Measurements from ENCODE around the gene AGRN.

DNA sequence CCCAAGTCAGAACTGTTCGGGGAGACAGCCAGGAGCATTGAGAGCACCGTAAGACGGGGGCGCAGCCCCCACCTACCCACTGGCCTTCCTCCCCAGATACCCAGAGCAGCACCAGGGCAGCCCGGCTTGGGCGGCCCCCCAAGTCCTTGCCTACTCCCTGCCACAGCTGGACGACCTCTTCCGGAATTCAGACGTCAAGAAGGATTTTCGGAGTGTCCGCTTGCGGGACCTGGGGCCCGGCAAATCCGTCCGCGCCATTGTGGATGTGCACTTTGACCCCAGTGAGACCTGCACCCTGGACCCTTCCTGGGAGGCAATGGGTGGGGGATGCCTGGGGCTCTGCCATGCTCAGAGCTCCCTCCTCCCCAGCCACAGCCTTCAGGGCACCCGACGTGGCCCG is 27.5 kb downstream of the AGRN start:
- TF ChIP-seq, protein P1, sequence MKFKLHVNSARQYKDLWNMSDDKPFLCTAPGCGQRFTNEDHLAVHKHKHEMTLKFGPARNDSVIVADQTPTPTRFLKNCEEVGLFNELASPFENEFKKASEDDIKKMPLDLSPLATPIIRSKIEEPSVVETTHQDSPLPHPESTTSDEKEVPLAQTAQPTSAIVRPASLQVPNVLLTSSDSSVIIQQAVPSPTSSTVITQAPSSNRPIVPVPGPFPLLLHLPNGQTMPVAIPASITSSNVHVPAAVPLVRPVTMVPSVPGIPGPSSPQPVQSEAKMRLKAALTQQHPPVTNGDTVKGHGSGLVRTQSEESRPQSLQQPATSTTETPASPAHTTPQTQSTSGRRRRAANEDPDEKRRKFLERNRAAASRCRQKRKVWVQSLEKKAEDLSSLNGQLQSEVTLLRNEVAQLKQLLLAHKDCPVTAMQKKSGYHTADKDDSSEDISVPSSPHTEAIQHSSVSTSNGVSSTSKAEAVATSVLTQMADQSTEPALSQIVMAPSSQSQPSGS (CRISPR knock-in tag; IDR thresholded peaks at IDR 0.05; ENCODE audit: borderline replicate concordance, low read depth) = no peak
- TF ChIP-seq ZBTB21 (CRISPR knock-in tag; IDR thresholded peaks at IDR 0.05; ENCODE audit: borderline replicate concordance) (no peak), SP1 (CRISPR knock-in tag; conservative IDR thresholded peaks at IDR 0.05) (no peak), TCF7 (CRISPR knock-in tag; IDR thresholded peaks at IDR 0.05; ENCODE audit: low read depth) (no peak)
- TF ChIP-seq, protein P2, sequence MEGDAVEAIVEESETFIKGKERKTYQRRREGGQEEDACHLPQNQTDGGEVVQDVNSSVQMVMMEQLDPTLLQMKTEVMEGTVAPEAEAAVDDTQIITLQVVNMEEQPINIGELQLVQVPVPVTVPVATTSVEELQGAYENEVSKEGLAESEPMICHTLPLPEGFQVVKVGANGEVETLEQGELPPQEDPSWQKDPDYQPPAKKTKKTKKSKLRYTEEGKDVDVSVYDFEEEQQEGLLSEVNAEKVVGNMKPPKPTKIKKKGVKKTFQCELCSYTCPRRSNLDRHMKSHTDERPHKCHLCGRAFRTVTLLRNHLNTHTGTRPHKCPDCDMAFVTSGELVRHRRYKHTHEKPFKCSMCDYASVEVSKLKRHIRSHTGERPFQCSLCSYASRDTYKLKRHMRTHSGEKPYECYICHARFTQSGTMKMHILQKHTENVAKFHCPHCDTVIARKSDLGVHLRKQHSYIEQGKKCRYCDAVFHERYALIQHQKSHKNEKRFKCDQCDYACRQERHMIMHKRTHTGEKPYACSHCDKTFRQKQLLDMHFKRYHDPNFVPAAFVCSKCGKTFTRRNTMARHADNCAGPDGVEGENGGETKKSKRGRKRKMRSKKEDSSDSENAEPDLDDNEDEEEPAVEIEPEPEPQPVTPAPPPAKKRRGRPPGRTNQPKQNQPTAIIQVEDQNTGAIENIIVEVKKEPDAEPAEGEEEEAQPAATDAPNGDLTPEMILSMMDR (IDR thresholded peaks at IDR 0.05) = no peak
- TF ChIP-seq, protein P3, sequence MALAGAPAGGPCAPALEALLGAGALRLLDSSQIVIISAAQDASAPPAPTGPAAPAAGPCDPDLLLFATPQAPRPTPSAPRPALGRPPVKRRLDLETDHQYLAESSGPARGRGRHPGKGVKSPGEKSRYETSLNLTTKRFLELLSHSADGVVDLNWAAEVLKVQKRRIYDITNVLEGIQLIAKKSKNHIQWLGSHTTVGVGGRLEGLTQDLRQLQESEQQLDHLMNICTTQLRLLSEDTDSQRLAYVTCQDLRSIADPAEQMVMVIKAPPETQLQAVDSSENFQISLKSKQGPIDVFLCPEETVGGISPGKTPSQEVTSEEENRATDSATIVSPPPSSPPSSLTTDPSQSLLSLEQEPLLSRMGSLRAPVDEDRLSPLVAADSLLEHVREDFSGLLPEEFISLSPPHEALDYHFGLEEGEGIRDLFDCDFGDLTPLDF (CRISPR knock-in tag; IDR thresholded peaks at IDR 0.05) = no peak
- TF ChIP-seq, protein P4, sequence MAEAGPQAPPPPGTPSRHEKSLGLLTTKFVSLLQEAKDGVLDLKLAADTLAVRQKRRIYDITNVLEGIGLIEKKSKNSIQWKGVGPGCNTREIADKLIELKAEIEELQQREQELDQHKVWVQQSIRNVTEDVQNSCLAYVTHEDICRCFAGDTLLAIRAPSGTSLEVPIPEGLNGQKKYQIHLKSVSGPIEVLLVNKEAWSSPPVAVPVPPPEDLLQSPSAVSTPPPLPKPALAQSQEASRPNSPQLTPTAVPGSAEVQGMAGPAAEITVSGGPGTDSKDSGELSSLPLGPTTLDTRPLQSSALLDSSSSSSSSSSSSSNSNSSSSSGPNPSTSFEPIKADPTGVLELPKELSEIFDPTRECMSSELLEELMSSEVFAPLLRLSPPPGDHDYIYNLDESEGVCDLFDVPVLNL (CRISPR knock-in tag; IDR thresholded peaks at IDR 0.05; ENCODE audit: borderline replicate concordance, low read depth) = no peak
- TF ChIP-seq, protein P5, sequence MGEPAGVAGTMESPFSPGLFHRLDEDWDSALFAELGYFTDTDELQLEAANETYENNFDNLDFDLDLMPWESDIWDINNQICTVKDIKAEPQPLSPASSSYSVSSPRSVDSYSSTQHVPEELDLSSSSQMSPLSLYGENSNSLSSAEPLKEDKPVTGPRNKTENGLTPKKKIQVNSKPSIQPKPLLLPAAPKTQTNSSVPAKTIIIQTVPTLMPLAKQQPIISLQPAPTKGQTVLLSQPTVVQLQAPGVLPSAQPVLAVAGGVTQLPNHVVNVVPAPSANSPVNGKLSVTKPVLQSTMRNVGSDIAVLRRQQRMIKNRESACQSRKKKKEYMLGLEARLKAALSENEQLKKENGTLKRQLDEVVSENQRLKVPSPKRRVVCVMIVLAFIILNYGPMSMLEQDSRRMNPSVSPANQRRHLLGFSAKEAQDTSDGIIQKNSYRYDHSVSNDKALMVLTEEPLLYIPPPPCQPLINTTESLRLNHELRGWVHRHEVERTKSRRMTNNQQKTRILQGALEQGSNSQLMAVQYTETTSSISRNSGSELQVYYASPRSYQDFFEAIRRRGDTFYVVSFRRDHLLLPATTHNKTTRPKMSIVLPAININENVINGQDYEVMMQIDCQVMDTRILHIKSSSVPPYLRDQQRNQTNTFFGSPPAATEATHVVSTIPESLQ (CRISPR knock-in tag; IDR thresholded peaks at IDR 0.05) = no peak
- TF ChIP-seq, protein P6, sequence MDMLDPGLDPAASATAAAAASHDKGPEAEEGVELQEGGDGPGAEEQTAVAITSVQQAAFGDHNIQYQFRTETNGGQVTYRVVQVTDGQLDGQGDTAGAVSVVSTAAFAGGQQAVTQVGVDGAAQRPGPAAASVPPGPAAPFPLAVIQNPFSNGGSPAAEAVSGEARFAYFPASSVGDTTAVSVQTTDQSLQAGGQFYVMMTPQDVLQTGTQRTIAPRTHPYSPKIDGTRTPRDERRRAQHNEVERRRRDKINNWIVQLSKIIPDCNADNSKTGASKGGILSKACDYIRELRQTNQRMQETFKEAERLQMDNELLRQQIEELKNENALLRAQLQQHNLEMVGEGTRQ (CRISPR knock-in tag; IDR thresholded peaks at IDR 0.05) = no peak

All from WTC11 (cell line).